Stimulated activated CD4-positive, alpha-beta T cell treated with anti-CD3 and anti-CD28 coated beads, Interleukin-12 subunit alpha, Interleukin-12 subunit beta, amount 100 ng/mL, for 48 hours (primary cell): ENCODE results near the gene MRTFA.

ENCODE experiments used
- DNase-seq, 3 donors: peaks; one replicate each; pipeline ENCODE4 v3.0.0-alpha.2; 2020; ENCODE audit warnings: low read depth in 2 of 3, low spot score in 1 of 3

The MRTFA gene

DNA sequence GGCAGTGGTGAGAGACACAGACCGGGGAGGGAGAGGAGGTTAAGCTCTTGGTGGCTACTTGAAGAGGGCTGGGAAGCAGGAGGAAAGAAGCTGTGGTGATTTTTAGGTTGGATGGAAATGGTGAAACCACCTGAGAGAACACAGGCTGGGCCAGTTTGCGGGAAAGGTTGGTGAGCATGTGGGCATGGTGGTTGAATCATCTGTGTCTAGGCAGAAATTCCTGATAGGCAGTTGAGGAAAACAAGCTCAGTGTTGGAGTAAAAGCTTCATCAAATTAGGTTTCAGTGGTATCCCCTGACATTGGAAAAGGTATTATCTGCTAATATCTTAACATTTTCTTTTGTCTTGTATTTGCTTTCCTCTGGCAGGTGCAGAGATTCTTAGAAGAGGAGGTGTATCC lies 270.5 kb downstream of the MRTFA start:
- no peak for DNase-seq

DNA sequence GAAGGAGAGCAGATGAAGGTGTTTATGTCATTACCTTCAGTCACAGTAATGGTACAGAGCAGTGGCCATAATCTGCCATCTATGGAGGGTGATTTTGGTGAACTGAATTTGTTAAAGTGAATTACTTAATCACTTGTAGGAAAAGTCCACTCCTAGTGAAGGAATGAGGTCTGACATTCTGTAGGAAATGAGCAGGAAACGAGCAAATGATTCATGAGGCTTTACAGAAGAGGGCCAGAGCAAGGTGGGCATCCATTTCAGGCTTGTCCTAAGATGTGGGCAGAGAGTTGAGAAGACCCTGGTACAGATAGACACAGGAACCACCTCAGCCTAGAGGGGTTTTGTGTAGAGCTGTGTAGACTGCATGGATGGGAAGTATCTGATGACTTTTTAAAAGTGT lies 272.1 kb downstream of the MRTFA start:
- DNase-seq: no peak

DNA sequence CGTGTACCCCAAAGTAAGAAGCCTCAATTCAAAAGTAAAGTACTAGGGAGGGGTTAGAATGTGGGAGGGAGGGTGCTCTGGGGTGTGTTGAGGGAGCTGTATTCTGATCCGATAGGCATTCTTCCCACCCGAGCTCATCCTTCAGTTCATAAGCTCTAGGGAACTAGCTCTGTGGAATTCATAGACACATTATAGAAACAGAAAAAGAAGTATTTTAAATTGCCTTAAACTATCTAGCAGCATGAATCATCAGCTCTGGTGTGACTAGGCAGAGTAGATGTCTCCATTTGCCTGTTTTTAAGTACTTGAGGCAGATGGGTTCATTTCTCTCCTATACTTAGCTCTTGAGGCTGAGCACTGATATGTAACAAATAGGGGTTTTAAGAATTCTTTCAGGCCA lies 273.5 kb downstream of the MRTFA start:
- DNase-seq: no peak

- DNase-seq: no peak
Measured at GRCh38 chr22:40361100-40361499, 275.4 kb downstream of the MRTFA start.
